Jurkat, Clone E6-1 (cell line): ENCODE data around the gene ATXN1.

Experiments used
- DNase-seq: peaks from one replicate; pipeline ENCODE4 v3.0.0-alpha.2; 2011; ENCODE audit warnings: low read depth, low spot score
- H3K4me3 ChIP-seq: 2 replicates; pipeline ENCODE4 v1.5.1; 2011; ENCODE audit warnings: mild to moderate bottlenecking, low read length, control low read depth, moderate library complexity

Gene ATXN1

DNA sequence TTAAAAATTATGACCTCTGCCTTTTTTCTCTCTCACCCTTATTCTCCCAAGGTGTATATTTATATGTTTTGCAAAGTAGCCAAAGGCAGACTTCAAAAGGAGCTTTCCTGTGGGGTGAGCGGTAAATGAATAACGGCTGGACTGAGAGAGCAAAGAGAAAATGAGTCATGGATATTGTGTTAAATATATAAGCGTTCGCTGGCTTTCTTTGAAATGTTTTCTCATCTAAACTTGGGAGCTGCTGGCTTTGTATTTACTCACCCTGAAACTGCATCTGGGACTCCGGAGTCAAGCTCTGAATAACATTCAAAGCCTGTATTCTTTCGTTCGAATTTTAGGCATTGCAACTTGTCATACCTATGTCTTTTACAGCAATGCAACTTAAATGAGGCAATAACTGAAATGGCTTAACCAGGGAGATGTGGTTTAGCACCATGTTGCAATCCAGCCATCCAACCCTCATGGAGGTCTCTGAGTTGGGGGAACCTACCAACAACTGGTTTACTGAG is 32.0 kb downstream of the ATXN1 start:
- no peak overlapping the region for H3K4me3 ChIP-seq
- DNase-seq, result no peak

DNA sequence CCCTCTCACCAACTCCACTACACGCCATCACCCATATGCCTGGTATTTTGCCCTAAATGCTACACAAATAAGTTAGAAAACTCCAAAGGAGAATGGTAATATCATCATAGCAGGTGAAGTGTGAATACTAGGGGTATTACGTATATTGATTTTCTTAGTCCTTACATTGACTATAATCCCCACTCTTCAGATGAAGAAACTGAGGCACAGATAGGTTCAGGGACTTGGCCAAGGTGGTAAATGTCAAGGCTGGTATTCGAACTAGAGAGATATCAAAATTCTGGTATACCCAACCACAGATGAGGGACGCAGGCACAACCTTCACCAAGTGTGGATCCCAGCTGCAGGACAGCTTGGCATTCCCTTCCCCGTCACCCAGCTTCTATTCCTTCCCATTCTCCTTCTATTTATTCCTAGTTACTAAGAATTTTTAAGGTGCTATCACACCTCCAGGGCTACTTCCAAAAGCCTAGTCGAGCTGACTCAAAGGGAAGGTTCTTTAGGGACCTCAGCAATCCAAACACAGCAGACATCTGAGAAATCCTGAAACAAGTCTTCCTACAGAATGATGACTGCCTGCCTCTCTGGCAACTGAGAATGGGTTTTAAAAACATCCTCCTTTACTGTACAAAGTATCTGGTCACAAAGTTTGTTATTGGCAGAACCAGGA is 32.6 kb downstream of the ATXN1 start:
- no peak for DNase-seq
- no peak overlapping the region for H3K4me3 ChIP-seq

DNA sequence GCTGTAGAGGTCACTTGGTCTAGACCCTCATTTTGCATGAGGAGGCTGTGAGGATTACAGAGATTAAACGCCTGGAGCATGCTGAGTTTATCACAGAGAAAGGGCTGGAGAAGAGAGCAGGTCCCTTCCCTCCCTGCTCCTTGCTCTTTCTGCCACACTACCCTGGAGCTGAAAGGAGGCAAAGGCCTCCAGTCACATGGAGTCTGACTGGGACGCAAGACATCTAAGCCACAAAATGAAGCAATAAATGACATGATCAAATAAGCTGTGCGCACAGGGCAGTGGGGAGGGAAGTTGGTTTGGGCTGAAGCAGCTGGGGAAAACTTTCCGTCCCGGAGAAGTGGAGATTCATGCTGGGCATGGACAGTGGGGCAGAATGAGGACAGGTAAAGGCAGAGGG is 33.3 kb downstream of the ATXN1 start:
- DNase-seq, result no peak

DNA sequence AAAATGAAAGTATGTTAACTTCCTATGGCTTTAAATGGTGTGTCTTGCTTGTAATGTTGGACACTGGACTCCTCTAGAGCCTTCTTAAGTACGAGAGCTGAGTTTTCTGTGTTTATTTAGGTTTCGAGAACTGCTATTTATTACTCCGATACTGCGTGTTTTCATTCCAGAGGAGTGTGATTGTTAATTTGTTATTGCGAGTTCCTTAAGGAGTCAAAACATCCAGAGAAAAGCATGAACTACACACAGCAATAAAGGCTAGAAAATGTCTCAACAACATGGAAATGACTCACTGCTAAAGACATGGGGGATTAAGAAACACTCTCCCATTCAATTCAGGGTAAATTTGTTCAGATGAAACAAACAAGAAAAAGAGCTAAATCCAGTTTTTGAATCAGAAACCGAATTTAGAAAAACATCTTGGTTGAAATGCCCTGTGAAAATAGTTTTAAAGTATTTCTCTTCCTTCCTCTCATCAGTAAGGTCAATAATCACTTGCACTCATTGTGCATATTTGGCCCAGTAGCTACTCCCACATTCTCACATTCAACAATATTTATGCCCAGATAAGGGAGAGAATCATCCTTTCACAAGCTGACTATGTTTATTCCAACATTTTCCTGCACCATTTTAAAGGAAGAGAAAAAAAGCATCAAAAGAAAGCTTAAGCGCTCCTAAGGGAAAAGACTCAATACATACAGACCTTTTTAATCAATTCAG is 36.0 kb downstream of the ATXN1 start:
- DNase-seq, result no peak
- no peak overlapping the region for H3K4me3 ChIP-seq

More for the DNA sequence above, 33.3 kb downstream of the ATXN1 start:
- no peak overlapping the region for H3K4me3 ChIP-seq

DNA sequence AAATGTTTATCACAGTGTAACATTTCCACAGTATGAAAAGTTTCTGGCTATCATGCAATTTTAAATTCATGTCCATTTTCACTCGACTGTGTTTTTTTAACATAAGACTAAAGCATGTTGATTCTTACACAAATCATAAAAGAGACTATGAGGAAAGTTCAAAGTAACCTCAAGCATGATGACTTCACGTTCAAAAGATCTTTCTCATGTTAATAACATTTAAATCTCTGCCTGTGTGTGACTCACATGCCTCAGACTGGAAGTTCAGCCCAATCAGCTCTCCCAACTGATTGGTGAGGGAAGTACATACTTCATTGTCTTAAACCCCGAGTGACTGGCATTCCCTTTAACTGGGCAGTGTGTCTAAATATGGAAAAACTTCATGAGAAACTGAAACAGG is 37.4 kb downstream of the ATXN1 start:
- H3K4me3 ChIP-seq, result no peak overlapping the region
- no peak for DNase-seq

DNA sequence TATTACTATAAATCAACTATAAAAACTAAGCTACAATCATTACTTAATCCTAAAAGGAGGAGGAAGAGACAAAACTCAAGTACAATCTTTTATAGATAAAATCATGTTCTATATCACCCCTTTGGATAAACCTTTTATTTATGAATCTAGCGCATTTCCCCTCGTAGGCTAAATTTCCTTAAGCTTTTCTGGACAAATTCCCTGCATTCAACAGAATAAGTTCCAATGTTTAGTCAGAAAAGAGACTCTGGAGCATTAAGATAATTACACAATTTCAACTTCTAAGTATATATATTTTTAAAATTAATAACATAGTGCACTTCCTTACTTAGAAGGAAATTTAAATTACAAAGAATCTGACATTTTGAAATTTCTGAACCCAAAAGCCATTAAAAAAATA is 37.9 kb downstream of the ATXN1 start:
- no peak for DNase-seq
- H3K4me3 ChIP-seq, result no peak overlapping the region

DNA sequence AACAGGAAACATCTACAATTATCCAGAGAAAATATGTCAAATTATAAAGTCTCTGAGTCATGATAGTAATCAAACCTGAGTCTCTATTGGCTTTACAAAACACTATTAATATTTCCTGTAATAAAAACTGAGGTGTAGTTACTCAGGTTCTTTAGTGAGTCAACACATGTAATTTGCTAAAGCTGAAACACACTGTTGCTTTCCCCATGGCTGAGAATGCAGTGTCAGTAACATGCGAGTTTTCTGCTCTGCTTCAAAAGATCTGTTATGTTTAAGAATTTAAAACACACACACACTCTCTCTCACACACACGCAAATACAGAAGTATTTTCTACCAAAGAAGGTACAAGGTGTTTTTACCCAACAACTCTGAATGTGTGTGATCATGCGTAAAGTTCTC is 38.6 kb downstream of the ATXN1 start:
- no peak for DNase-seq
- no peak overlapping the region for H3K4me3 ChIP-seq

DNA sequence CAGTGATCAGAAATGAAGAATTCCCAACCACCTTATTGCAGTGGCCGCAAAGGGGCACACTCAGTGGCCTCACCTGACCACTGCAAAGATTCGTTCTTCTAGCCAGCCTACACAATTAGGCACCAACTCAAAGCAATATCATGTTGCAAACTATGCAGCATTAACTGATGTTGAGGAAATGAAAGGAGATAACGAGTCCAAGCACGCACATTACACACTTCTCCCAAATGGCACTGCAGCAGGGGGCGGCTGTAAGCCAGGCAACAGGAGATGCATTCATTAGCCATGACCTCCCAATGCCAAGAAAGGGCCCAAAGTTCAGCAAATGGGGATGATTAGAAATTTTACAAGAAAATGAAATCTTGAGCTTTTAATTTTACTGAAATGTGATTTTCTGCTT is 39.3 kb downstream of the ATXN1 start:
- H3K4me3 ChIP-seq, result no peak overlapping the region
- DNase-seq, result no peak

DNA sequence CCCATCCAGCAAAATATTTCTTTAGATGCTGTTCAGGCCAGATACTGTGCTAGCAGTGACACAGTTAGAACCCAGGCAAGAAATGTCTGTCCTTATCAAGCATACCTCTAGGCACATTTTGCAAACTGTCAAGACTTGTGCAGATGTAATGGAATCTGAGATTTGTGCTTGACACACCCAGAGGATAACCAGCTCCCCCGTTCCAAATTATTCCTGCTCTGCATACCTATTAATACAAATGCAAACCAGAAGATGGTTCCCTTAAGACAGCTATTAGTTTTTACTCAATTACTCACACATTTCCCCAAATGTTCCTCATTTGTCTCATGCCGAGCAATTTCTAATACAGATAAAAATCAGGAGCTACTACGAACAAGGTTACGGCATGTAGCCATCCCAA is 40.4 kb downstream of the ATXN1 start:
- H3K4me3 ChIP-seq, result no peak overlapping the region
- no peak for DNase-seq

DNA sequence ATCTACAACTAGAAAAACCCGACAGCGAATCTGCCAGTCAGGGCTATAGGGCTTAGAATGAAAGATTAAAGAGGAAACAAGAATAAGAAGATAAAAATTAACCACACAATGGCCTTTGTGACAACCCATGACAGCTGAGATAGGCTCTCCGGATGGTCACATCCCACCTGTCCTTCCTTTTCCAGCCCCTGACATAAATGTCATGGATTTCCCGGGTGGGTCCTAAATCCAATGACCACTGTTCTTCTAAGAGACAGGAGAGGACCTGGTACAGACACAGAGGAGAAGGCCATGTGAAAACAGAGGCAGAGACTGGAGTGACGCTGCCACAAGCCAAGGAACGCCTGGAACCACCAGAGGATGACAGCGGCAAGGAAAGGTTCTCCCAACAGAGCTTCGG is 41.8 kb downstream of the ATXN1 start:
- H3K4me3 ChIP-seq, result no peak overlapping the region
- no peak for DNase-seq

DNA sequence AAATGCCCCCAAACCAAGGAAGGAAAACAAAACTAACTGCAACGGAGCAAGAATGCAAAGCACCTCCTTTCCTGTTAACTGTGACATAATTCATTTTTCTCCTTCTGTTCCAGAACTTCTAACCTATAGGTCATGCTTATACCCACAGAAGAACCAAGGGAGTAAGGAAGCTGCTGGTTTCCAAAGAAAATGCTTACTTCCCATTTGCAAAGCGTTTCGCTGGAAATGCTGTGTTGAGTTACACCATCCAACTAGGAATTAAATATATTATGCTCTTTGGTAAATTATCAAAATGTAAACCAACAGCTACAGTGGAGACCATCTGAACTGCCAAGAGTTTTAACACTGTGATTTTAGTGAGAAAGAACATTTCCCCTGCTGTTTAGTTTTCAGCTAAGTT is 42.9 kb downstream of the ATXN1 start:
- H3K4me3 ChIP-seq, result no peak overlapping the region
- DNase-seq, result no peak

DNA sequence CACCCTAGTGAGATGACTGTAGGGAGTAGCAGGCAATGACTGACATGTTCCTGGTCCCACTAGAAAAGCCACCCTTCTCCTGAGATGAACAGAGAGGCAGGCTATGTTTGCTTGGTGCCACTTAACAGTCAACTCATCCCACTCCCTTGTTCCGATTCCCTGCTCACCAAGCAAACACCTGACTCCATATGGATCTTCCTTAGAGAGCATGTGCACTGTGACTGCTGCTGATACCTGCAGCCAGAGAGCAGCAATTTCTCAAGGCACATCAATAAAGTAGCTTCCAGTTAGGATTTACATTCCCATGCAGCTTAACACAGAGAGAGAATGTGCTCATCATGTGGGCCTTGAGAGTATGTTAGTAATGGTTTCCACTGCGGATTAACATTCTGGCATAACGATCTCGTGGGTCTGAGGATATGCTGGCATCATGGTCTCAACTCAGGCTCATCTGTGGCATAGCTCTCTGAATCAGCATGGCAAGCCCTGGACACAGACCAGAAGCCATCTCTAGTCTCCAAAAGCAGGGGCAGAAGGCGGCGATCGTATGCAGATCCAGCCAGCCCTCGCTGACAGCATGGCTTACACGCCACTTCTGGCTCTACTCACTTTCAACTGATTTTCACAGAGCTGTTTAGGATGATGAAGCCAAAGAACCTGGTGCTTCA is 43.9 kb downstream of the ATXN1 start:
- DNase-seq, result no peak
- H3K4me3 ChIP-seq, result no peak overlapping the region

DNA sequence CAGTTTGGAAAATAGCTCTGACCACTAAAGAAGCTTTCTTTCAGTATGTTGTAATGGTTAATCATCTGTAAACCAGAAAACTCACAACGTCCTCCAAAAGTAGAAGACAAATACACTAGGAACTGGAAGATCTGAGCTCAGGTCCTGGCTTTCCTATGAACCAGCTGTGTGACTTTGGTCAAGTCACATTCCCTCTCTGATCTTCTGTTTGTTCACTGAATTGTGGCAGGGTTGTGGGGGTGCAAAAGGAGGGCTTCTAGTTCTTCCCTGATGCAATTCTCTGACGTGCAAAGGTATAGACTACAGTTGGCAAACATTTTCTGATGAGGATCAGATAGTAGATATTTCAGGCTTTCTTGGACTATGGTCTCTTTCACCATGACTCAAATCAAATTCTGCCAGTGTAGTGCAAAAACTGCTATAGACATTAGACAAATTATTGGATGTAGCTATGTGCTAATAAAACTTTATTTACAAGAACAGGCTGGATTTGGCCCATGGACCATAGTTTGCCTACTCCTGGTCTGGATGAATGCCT is 44.9 kb downstream of the ATXN1 start:
- no peak for DNase-seq
- no peak overlapping the region for H3K4me3 ChIP-seq

DNA sequence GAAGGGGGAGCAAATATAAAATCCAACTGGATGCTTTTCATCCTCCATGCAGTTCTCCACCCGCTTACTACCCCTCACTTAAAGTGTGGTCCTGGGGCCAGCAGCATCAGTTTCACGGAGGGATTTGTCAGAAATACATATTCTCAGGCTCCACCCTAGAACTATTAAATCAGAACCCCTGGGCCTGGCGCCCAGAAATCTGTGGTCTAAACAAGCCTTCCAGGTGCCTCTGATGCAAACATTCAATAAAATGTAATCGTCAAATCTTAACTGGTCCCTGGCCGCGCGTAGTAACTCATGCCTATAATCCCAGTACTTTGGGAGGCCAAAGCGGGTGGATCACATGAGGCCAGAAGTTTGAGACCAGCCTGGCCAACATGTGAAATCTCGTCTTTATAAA is 47.7 kb downstream of the ATXN1 start:
- H3K4me3 ChIP-seq, result no peak overlapping the region
- no peak for DNase-seq

DNA sequence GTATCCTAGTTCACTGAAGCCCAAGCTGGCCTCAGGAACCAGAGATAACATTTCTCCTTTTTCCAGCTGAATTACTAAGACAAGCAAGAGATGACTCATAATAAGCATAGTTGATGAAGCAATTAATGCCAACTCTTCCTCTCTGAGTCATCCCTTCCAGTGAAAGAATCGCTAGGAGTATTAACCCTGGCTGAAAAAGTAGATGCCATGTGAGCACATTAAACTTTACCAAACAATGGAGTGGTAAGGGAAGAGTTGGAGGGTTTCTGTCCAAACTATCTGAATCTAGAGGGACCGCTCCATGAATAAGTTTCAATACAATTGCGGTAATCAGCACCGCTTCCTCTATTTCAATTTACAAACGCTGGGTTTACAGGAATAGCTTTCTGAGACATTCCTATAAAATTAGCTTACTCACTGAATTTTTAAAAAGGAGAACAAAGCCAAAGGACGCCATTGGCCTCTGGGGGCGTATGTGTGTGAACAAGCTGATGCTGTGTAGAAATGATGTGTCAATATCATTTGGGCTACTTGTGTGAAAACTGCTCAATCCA is 48.3 kb downstream of the ATXN1 start:
- DNase-seq, result peak; percentile 18
- H3K4me3 ChIP-seq, result no peak overlapping the region

DNA sequence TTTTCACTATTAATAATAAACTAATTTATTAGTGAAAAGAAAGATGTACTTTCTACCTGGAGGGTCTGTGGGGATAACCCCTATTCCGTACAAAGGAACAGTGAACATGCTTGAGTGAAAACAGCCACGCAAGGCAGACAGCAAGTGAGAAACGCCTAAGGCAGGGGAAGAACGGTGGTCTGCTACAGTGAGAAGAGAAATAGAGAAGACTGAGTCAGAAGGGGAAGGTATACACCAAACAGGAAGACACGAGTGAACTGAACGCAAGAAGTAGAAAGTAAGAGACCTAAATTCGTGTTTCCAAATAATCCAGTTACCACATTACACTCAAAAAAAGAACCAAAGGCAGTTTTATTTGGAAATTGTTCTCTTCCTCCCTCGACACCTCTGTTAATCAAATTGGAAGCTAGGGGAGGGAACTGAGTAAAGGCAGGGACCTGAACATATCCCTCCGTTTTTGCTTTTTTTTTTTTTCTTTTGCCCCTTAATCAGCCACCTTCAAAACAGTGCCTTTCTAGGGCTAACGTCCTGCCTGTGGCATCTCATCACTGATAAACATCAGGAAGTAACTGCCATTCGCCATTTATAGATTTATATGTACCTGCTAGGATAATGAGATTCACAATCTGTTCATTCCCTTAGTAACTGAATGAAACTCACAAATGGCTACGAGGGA is 48.9 kb downstream of the ATXN1 start:
- DNase-seq, result no peak
- H3K4me3 ChIP-seq, result no peak overlapping the region

DNA sequence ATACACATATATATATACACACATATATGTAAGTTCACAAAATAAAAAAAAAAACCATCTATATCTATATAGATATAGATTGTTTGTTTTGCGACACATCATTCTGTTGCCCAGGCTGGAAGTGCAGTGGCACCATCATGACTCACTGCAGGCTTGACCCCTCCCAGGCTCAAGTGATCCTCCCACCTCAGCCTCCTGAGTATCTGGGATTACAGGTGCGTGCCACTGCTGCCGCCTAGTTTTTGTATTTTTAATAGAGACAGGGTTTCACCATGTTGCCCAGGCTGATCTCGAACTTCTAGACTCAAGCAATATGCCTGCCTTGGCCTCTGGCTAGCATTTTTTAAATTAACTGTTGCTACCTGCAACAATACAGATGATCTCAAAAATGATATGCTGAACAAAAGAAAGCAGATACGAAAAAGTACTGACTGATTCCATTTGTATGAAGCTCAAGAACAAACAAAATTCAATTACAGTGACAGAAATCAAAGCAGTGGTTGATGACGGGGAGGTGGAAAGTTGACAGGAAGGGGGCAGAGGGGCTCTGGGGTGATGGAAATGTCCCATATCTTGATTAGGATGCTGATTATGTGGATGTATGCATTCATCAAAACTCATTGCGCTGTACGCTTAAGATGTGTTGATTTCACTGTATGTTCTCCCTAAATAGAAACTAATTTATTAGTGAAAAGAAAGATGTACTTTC is 49.6 kb downstream of the ATXN1 start:
- no peak for DNase-seq
- H3K4me3 ChIP-seq, result no peak overlapping the region

DNA sequence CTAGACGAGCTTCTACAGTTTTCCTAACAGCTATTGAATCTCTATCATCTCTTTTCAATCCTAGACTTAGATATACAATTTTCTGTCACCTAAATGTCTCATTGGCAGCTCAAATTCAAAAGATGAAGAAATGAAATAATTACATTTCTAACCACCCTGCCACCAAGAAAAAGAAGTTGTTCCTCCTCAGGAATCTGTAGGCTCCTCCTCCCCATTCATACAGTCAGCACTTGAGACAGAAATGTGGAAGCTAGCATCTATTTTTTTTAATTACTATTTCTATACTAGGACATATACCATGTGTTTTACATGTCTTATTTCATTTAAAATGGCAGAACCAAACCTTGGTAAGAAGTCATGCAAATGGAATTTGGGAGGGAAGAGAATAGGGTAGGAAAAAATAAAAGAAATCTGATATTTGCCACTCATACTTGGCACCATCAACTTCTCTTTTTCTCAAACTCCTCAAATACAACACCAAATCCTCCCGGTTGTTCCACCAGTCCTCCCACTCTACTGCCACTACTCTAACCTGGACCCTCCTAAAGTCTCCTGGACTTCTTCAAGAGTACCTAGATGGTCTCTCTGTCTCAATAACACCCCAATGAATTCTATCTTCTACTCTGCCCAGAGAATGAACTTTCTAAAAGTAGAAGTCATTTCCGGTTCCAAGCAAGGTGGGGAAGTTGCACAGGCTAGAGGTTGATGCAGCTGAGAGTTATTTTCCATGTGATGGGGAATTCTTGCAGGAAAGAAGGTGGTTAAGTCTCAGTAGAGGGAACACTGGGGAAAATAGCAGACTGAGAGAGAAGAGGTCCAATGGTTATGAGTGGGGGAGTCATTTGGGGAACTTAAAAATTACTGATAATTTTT is 54.1 kb downstream of the ATXN1 start:
- DNase-seq, result no peak
- H3K4me3 ChIP-seq, result no peak overlapping the region
